DMS53 treated with DMSO at 0.1 percent for 48 hours (cell line): ENCODE data around the gene CMYA5.
A peak's percentile ranks its signal among the peaks of the same experiment; 100 is the strongest.
"Not testable (repeated sequence)": the region's sequence is repeated elsewhere in the genome, so short reads cannot be mapped to it uniquely, and the experiment has no call there.

Source experiments
- DNase-seq: peaks from one replicate; lab custom pipeline; 2025; ENCODE audit not compliant: unreplicated experiment; lab: John Stamatoyannopoulos, UW

Gene CMYA5

DNA sequence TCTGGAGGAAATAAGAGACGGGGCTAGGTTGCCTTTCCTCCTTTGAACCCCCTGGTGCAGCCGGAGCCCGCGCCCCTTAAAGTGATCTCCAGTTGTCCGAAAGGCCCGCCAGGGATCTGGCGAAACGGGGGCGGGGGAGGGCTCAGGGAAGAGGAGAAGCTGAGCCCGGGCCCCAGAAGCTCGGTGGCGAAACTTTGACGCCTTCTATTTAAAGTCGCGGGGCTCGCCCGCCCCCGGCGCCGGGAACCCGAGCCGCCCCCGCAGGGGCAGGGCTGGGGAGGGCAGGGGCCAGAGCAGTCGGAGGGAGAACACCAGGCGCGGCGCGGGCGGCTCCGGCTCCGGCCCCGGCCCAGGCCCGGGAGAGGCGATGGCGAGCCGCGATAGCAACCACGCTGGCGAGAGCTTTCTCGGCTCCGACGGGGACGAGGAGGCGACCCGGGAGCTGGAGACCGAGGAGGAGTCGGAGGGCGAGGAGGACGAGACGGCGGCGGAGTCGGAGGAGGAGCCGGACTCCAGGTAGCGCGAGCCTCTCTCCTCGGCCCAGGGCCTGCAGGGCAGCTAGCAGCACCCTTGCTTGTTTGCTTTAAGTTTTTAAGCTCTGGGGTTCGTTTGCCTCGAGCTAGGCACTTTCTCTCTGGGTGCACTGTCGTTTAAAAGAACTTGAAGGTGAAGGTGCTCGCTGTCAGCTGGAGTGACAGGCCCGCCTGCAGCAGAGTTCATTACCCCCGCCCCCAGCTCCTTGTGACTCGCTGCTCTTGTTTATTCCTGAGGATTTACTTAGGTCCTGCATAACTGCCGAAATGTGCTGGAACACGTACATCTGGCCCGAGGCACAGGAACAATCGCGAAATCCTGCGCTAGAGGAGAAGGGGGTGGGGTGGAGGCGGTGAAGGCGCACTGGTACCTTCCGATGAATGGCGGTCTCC, at the start of gene CMYA5:
Gene CMYA5, plus strand, starts transcription at position 296 of the 926 bp plus-strand sequence. Its CDS starts 72 bp downstream, at position 368.
- no peak for DNase-seq

DNA sequence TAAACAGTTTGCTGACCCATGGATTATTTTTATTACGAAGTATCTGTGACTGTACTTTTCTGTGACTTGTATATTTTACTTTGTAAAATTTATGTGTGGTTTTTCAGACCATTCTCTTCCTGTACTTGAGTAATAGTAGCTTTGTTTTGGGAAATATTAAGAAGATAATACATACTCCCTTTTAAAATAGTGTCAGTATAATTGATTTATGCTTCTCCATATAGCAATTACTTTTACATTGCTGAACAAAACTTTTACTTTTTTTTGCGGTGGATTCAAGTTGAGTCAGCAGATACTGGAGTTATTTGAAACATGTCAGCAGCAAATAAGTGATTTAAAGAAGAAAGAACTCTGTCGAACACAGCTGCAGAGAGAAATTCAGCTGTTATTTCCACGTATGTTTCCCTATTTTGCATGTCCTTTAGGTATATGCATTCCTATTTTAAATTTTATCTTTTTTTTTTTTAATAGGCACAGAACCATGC, 49.0 kb upstream of the CMYA5 start:
- DNase-seq, result no peak

DNA sequence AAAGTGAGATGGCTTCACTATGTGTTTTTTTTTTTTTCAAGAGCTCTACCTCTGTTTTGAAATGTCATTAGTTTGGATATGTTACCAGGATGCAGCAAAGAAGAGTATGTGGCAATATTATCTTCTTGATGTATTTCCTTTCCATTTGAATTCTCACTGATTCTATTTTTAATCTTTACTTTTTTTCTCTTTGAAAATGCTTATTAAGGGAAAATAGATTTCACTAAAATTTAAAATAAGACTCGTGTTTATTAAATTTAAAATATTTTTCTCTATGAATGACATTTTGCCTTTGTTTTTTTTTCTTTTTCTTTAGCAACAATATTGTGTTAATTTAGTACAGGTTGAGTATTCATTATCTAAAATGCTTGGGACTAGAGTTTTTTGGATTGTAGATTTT, 48.2 kb upstream of the CMYA5 start:
- DNase-seq, result no peak

DNA sequence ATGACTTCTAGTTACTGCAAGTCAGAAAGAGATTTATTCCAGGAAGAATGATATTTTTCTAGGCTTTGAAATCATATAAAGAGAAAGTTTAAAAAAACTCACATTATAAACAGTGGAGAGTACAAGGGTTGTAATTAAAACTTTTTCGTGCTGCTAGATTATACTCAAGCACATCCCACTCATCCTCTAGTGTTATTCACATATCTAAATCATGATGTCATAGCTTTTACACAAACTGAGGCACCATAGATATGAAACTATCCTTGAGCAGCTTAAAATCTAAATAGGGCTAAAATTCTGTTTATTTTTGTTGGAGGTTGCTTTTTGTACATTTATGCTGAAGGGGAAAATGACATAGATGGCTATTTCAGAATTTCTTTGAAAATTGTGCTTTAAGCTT, 47.4 kb upstream of the CMYA5 start:
- no peak for DNase-seq

DNA sequence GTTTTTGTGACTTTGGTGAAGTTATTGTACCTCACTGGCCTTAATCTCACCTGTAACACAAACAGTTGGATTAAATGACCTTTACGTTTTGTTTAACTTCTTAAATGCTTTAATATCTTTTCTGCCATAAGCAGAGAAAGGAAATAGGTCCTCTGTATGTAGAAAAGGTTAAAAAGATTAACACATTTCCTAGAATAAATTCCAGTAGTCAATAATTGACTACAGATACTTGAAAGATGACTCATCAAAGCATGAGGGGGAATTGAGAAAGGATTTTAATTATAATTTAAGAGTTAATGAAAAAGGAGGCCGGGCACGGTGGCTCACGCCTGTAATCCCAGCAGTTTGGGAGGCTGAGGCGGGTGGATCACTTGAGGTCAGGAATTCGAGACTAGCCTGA, 35.8 kb upstream of the CMYA5 start:
- no peak for DNase-seq

DNA sequence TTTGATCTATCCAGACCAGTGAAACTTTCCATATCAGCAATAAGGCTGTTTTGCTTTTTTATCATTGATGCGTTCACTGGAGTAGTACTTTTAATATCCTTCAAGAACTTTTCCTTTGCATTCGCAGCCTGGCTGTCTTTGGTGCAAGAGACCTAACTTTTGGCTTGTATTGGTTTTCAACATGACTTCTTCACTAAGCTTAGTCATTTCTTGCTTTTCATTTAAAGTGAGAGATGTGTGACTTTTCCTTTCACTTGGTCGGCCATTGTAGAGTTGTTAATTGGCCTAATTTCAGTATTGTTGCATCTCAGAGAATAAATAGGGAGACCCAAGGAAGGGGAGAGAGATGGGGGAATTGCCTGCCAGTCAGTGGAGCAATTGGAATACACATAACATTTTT, 26.4 kb upstream of the CMYA5 start:
- no peak for DNase-seq

DNA sequence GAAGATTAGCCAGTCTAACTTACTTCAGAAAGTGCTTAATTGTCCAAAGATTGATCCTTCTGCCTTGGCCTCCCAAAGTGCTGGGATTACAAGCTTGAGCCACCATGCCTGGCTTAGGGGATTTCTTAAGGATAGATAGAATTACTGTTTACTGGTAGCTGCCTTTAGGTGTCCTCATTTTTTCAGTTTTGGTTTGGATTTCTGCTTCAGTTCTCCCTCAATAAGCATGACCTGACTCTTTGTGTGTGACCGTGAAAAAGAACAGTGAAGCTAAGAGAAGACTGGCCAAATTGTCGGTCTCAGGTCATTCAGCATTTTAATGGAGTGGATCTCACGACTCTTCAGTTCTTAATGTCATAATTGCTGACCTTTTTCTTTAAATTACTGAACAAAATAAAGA, 22.9 kb upstream of the CMYA5 start:
- DNase-seq, result no peak

DNA sequence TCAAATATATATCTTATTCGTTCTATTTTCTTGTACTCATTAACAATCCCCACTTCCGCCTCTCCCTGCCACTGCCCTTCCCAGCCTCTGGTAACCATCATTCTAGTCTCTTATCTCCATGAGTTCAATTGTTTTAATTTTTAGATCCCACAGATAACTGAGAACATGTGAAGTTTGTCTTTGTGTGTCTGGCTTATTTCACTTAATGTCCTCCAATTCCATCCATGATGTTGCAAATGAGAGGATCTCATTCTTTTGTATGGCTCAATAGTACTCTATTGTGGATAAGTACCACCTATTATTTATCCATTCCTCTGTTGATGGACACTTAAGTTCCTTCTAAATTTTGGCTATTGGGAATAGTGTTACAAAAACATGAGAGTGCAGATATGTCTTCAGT, 17.2 kb upstream of the CMYA5 start:
- DNase-seq, result no peak

DNA sequence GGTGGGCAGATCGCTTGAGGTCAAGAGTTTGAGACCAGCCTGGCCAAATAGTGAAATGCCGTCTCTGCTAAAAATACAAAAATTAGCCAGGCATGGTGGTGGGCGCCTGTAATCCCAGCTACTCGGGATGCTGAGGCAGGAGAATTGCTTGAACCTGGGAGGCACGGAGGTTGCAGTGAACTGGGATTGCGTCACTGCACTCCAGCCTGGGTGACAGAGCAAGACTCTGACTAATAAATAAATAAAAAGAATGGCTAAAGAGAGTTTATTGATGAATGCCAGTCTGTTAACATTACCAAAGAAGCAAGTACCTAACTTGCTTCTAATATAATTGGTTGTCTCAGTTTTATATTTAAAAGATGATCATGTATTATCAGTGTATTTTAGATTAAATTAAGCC, 13.3 kb upstream of the CMYA5 start:
- not testable (repeated sequence) for DNase-seq

DNA sequence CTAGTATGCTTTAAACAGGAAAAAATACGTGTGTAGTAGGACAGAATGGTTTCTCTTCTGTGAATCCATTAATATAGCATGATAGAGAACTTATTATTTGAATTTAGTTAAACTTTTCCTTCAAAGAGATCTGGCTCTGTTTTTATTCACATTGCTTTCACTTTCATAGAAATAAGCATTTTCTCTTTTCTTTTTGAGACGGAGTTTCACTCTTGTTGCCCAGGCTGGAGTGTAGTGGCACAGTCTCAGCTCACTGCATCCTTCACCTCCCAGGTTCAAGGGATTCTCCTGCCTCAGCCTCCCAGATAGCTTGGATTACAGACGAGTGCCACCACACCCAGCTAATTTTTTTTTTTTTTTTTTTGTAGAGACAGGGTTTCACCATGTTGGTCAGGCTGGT, 7.5 kb upstream of the CMYA5 start:
- DNase-seq, result not testable (repeated sequence)

DNA sequence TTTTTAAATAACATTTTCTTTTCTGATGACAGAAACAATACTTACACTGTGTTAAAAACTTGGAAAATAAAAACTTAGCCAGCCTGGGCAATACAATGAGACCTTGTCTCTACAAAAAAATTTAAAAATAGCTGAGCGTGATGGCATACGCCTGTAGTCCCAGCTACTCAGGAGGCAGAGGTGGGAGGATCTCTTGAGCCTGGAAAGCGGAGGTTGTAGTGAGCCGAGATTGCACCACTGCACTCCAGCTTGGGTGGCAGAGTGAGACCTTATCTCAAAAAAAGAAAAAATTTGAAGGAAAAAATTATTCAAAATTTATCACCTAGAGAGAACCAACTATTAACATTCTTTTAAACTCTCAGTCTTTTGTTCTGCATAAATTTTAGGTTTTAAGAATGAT, 4.9 kb upstream of the CMYA5 start:
- DNase-seq, result no peak

DNA sequence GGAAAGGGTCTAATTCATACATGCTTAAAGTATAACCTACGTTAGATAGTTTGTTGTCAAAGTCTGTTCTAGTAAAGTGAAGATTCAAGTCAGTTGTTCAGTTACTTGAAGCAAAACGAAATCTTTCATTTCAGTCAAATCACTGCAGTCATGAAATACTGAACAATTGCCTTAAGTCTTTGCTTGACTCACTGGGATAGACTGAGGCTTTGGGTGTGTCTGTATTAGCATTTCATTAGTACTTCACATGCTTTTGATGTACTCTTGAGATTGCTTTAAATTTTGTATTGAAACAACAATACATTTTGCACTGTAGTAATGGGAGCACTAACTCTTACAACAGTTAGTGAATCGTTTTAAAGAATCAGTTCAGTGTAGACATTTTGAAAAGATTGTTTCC, 4.0 kb upstream of the CMYA5 start:
- DNase-seq, result no peak

DNA sequence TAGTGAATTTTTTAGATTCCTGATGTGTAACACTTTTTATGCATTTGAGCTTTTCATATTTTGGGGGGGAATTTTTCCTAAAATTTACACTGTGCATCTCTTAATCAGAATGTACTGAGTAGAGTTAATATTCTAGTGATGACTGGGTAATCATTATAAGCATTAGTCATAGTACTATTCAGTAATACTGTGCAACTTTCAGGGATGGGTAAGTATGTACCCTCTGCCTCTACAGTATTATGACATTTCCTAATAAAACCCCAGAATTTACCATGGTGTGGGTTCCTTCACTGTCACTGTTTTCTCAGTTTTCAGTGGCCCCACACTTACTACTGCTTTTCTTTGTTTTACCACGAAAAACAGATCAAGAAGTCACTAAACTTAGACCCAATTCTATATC, 2.8 kb upstream of the CMYA5 start:
- no peak for DNase-seq

DNA sequence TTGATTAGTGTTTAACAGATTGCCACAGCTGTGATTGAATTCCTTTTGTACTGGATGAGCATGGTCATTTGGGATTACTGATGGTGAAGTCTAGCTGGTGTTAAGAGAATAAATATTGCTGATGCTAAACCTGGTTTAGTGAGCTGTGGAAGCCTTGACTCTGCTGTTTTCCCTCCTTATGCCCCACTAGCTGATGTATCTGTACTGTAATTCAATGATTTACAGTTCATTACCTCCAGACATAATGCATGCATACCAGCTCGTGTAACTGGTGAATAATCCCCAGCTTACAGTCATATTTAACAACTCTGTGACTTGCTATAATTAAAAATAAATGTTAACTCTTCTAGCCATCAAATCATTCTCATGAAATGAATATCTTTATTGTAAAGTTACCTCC, 1.7 kb upstream of the CMYA5 start:
- no peak for DNase-seq

DNA sequence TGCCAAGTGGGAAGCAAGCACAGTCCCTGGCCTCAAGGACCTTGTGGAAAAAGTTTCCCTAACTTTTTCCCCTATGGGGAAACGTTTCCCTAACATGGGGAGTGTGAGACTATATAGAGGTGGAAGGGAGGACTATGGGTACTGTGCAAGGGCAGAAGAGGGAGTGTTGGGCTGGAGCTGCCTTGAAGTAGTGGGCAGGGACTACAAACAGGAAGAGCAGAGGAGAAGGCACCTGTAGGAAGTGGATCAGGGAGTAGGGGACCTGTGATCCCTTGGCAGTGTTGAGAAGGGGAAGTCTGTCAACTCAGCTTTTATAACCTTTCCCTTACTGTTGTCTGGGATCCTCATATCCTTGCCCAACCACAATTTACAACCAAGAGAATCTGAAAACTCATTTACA, 1.4 kb downstream of the CMYA5 start:
- peak; percentile 29 for DNase-seq

DNA sequence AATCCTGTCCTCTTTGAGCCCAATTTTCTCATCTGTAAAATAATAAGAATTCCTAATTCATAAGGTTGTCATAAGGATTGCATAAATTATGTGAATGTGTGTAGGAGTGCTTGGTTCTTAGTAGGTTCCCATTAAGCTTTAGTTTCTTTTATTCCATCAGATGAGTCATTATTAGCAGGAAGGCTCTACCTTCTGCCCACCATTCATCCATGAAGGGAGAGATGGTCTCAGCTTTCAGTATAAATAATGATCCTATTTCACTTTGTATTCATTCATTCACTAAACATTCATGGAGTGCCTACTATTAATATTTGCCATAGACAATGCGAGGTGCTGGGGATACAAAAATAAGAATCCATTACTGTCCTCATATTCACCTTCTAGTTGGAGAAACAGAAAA, 3.0 kb downstream of the CMYA5 start:
- DNase-seq, result peak; percentile 81

DNA sequence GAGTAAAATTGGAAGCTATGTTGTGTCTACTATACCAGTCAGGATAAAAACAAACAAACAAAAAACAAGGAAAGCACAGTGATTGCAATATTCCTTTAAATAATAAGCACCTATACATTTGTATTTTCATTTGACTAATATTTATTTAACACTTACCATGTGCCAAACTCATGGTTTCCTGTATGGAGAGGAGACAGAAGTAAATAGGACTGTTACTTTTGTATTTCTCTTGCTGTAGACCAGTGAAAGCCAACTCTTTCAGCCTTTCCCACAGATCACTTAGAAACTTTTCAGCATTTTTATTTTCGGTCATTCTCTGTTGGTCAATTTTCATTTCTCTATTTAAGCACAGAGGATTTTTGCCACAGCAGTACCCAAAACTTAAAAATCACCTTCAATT, 4.5 kb downstream of the CMYA5 start:
- DNase-seq, result no peak

DNA sequence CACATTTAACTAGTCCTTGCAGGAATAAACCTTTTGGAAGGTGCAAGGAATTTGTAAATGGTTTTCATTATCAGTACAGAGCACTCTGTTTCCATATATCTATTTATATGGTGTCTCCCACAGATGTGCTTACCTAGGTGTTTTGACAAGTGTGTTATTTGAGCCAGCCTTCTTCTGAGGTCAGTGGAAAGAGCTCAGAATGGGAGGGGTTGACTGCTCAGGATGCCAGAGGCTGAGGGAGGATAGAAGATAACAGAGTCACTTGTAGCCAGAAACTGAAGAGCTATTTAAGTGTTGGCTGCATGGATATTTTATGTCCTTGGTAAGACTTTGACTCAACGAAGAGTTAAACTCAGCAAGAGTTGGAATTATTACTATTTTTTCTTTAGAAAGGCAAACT, 5.0 kb downstream of the CMYA5 start:
- no peak for DNase-seq

DNA sequence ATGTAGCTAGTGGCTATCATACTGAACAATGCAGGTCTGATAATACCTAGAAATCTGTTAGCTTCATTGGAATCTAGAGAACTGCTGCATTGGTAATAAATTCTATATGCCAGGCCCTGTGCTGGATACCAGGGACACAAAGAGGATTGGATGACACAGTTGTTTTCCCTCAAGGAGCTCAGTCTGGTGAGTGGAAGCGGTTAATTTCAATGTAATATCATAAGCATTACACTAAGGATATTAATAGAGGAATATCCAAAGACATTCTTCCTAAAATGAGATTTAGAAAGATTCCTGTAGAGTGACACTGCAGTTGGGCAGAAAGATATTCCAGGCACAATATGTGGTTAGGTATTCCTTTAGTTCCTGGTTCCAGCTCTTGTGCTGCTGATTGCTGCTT, 5.9 kb downstream of the CMYA5 start:
- DNase-seq, result no peak

DNA sequence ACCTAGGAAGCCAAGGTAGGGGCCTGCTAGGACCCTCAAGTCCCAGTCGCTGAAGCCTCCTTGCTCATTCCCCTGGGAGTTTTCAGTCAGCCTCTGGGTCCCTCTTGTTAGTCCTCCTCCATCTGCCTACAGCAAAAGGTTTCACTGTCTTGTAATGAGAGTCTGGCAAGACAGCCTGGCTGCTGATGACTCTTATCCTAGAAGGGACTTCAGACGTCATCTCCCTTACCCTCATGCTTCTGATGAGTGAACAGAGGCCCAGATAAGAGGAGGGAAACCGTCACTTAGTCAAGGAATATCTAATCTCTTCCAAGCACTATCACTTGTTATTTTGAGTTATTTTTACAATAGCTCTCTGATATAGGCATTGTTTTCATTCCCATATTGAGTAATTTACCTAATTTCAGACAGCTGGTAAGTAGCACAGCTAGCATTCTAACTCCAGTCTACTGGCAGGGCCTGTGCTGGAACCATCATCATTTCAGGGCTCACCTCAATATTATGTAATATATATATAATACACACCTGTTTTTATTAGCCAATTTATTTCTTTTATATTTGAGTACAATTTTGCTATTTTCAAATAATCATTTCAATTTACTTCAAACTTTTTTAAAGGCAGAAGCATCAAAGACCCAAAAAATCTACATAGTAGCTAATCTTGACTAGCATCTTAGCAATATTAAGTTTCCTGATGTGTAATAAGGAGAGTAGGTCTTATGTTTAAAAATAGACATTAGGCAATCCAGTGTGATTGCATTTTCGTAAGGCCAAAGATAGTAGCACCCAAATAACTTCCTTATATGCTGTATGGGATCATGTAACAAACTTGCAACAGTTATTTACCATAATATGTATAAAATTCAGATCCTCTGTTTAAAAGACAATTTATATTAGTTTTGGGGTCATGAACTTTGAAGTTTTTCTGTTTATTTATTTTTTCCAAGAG, 7.9 kb downstream of the CMYA5 start:
- DNase-seq, result no peak

DNA sequence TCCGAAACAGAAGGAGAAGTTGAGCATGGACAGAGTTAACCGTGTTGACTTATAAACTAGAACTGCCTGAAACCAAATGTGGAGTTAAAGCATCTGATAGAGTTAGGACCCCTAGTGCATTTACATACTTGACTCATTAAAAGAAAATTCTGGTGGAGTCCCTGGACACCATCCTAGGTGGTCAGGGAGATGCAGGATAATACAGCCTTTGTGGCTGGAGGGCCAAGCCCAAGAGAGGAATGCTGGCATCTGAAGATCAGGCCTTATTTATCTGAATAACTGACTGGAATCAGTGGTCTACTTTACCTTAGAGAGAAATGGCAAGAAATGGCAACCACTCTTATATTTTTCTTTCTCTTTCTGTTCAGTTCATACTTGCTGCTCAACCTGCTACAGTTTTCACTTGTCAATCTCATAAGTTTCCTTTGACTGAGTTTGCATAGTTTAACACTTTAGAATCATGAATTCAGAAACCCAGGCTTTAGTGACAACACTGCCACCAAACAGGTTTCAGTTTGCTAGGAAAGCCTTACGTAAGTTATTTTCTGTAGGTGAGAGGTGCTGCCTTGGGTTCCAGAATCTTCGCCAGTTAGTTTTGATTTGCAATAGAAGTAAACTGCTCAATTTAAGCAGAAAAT, 10.2 kb downstream of the CMYA5 start:
- no peak for DNase-seq
